Prostate gland (tissue), 2 donors: ENCODE measurements around the gene MOB3C. TPM values are rescaled to one million over a fixed set of nuclear protein-coding genes. Genes with fewer than 3 reads are reported as not detected.
A peak's percentile ranks its signal among the peaks of the same experiment; 100 is the strongest.

Source experiments
- DNase-seq: peaks from one replicate; pipeline ENCODE4 v3.0.0-alpha.2; 2019; ENCODE audit warnings: low spot score
- H3K27ac ChIP-seq, 2 donors: fragments of 200-600 bp; sonication (generic); 2 replicates each; pipeline ENCODE4 v1.5.1; 2017 to 2019
- H3K27me3 ChIP-seq: fragments of 200-600 bp; sonication (generic); replicated peaks from 2 replicates; pipeline ENCODE4 v1.5.1; 2019; ENCODE audit not compliant: insufficient read depth
- H3K36me3 ChIP-seq, 2 donors: fragments of 200-600 bp; sonication (generic); 1 replicate in 1 of 2; 2 replicates in 1 of 2; pipeline versions ENCODE4 v1.5.1 to v1.8.1; 2017 to 2019
- H3K4me1 ChIP-seq: fragments of 200-600 bp; sonication (generic); replicated peaks from 2 replicates; pipeline ENCODE4 v1.5.1; 2019
- H3K4me3 ChIP-seq, 2 donors: fragments of 200-600 bp; sonication (generic); 2 replicates each; pipeline ENCODE4 v1.5.1; 2017 to 2019
- H3K9me3 ChIP-seq: fragments of 200-600 bp; sonication (generic); 2 replicates; pipeline ENCODE4 v1.5.1; 2017
- POLR2A ChIP-seq: fragments of 450-650 bp; IDR thresholded peaks from one replicate; pipeline ENCODE4 v1.6.1; 2016; ENCODE audit warnings: antibody characterized with exemption, mild to moderate bottlenecking
- POLR2AphosphoS5 ChIP-seq: sonication (generic); formaldehyde crosslinking; IDR thresholded peaks from one replicate; pipeline ENCODE4 v1.6.1; 2017; ENCODE audit warnings: antibody characterized with exemption
- WGBS: methylation state at CpG from one replicate; pipeline ENCODE4 v1.1.5; 2018; 5-methylcytosine and 5-hydroxymethylcytosine counted together
- intact Hi-C: fragments of 100-400 bp; cut with DNase I; formaldehyde crosslinking; loops from one replicate; pipeline ENCODE4 v1.14.2; 2022
- total RNA-seq, 2 donors: library from RNA; depleted of rRNA; stranded (reverse); fragments of >200 nt; gene quantifications; one replicate each; pipeline ENCODE4 v1.1.0, GENCODE V29; 2016
- TF ChIP-seq, protein P1 (sequence below), 4 experiments: fragments of 200-600 bp in 2 of 4; fragments of 450-650 bp in 2 of 4; sonication (generic) in 2 of 4; IDR thresholded peaks; 1 replicate in 3 of 4; 2 replicates in 1 of 4; pipeline ENCODE4 v1.5.1; 2016 to 2019; ENCODE audit warnings: antibody characterized with exemption in 4 of 4, mild to moderate bottlenecking in 2 of 4, moderate library complexity in 2 of 4

MOB3C gene
- total RNA-seq, 2 donors from 2014 or later: 19.4 to 19.7 TPM

DNA sequence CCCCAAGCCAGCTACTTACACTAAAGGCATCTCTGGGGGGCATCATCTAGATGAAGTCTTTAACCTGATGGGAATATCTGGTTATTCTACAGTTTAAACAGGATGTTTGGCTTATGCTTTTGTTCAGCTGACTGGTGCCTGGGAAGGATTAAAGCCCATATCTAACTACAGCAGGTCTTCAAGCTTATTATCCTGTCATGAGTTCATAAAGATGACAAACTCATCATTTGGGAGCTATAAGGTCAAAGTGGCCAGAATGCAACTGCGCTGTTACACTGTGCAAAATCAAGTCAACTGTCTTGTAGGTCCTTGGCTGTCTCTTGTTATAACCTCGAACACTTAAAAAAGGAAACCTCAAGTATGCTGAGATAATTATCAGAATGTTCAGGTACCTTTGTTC is 18.6 kb upstream of the MOB3C start:
- WGBS: 93% methylated on average over 2 of the region's 2 CpGs
- Histone ChIP-seq H3K9me3 (no peaks in the 10 kb centered on the region), H3K4me1 (no peaks in the 10 kb centered on the region), H3K27ac (no peak overlapping the region), H3K4me3 (no peak overlapping the region), H3K36me3 (no peaks in the 10 kb centered on the region), H3K27me3 (no peaks in the 10 kb centered on the region)
- intact Hi-C loops: no loop called here
- no peak for DNase-seq
- TF ChIP-seq, protein P1, sequence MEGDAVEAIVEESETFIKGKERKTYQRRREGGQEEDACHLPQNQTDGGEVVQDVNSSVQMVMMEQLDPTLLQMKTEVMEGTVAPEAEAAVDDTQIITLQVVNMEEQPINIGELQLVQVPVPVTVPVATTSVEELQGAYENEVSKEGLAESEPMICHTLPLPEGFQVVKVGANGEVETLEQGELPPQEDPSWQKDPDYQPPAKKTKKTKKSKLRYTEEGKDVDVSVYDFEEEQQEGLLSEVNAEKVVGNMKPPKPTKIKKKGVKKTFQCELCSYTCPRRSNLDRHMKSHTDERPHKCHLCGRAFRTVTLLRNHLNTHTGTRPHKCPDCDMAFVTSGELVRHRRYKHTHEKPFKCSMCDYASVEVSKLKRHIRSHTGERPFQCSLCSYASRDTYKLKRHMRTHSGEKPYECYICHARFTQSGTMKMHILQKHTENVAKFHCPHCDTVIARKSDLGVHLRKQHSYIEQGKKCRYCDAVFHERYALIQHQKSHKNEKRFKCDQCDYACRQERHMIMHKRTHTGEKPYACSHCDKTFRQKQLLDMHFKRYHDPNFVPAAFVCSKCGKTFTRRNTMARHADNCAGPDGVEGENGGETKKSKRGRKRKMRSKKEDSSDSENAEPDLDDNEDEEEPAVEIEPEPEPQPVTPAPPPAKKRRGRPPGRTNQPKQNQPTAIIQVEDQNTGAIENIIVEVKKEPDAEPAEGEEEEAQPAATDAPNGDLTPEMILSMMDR (IDR thresholded peaks at IDR 0.05): no peak
- no peak for TF ChIP-seq POLR2A
- TF ChIP-seq POLR2AphosphoS5: no peak

DNA sequence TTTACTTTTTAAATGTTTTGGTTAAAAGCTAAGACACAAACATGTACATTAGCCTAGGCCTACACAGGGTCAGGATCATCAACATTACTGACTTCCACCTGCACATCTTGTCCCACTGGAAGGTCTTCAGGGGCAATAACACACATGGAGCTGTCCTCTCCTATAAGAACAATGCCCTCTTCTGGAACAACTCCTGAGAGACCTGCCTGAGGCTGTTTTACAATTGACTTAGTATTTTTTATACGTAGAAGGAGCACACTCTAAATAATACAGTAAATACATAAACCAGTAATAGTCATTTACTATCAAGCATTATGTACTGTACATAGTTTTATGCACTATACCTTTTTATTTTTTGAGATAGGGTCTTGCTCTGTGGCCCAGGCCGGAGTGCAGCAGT is 14.1 kb upstream of the MOB3C start:
- H3K27me3 ChIP-seq: no peaks in the 10 kb centered on the region
- DNase-seq: no peak
- no peaks in the 10 kb centered on the region for H3K4me1 ChIP-seq
- H3K36me3 ChIP-seq: no peaks in the 10 kb centered on the region
- no peaks in the 10 kb centered on the region for H3K9me3 ChIP-seq
- H3K27ac ChIP-seq: no peak overlapping the region
- TF ChIP-seq, protein P1 (IDR thresholded peaks at IDR 0.05): no peak
- no peak for TF ChIP-seq POLR2A
- no peak for TF ChIP-seq POLR2AphosphoS5
- H3K4me3 ChIP-seq: no peak overlapping the region
- intact Hi-C loops: no loop called here
- 67% methylated on average over 2 of the region's 2 CpGs for WGBS

DNA sequence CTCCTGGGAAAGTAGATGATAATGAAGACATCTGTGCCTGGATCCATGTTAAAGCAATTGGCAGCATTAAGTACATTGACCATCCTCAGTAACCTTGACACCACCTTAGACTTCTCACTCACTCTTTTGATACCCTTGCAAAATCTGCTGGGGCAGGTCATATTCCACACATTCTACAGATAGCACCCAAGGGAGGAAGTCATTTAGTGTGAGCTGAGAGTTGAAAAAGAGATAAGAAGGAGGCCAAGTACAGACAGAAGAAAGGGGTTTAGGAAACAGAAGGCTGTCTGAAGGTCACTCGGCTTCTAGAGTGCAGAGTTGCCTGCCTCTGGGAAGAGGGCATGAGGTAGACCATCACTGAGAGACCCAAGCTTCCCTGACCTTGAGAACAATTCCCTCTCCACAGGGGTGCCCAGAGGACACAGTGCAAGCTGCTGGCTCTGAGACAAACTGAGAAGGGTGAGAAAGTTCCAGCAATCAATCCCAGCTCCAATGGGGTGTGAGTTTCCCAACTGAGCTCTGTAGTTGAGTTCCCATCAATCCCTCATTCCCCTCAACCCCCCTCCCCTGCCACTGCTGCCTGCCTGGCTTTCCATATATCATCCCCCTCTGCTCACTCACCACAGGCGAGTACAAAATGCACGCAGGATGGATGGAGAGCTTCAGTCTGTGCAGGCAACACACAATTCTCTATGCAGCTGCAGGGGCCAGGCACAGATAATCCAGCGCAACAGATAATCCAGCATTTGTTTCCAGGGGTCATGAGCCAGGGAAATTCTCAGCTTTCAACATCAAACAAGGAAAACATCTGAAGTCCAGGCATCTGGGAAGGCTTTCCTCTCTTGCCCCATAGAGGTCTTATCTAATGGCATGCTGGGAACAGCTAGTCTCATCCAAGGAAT is 7.4 kb upstream of the MOB3C start:
- DNase-seq: no peak
- Histone ChIP-seq H3K27me3 (no peaks in the 10 kb centered on the region), H3K9me3 (no peaks in the 10 kb centered on the region), H3K27ac (no peak overlapping the region), H3K36me3 (no peaks in the 10 kb centered on the region), H3K4me1 (no peaks in the 10 kb centered on the region), H3K4me3 (no peak overlapping the region)
- no peak for TF ChIP-seq POLR2AphosphoS5
- TF ChIP-seq POLR2A: no peak
- TF ChIP-seq, protein P1 (IDR thresholded peaks at IDR 0.05): no peak
- 74% methylated on average over 4 of the region's 4 CpGs for WGBS
- intact Hi-C loops: no loop called here

DNA sequence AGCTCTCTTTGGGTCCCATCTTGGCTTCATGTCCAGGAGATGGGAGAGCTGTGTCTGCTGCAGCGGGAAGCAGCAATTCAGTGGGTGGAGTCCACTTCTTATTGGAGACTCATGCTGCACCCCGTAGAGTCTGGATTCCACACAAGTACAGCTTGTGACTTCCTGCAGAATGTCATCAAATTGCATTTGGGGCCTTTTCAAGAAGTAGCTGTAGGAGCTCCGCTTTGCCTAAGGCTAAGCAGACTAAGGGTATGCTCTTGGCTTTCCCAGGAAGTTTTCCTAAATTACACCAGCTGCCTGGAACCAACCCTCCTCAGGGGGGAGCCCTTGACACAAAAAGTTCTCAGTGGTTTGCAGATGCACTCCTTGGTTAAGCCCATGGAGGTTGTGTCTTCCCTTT is 5.7 kb upstream of the MOB3C start:
- Histone ChIP-seq H3K27me3 (no peaks in the 10 kb centered on the region), H3K36me3 (no peaks in the 10 kb centered on the region), H3K27ac (no peak overlapping the region), H3K4me1 (no peaks in the 10 kb centered on the region), H3K9me3 (no peaks in the 10 kb centered on the region), H3K4me3 (no peak overlapping the region)
- intact Hi-C loops: no loop called here
- peak; percentile 28 for TF ChIP-seq POLR2AphosphoS5
- no peak for TF ChIP-seq POLR2A
- TF ChIP-seq, protein P1 (IDR thresholded peaks at IDR 0.05): peak in 3 of 4 experiments; percentile 30 to 60 (median 56)
- 34% methylated on average over 3 of the region's 3 CpGs for WGBS
- DNase-seq: no peak

DNA sequence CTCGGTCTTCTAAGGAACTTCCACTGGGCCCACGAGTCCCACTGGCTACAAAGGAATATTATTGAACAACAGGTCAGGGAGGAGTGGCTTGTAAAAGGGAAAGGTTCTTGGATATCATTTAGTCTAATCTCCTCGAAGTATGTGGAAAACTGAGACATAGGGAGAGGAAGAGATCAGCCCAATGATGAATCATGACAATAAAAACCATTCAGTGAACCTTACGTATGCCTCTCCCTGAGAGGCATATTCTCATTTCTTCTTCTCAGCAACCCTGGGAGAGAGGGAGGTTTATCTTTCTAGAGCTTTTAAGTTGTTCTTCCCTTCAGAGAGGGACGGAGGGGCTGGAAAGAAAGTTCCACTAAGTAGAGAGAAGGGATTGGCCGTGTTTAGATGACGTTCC is 5.3 kb upstream of the MOB3C start:
- Histone ChIP-seq H3K36me3 (no peaks in the 10 kb centered on the region), H3K4me3 (no peak overlapping the region), H3K9me3 (no peaks in the 10 kb centered on the region), H3K27ac (no peak overlapping the region), H3K4me1 (no peaks in the 10 kb centered on the region), H3K27me3 (no peaks in the 10 kb centered on the region)
- DNase-seq: no peak
- TF ChIP-seq POLR2AphosphoS5: no peak
- TF ChIP-seq POLR2A: no peak
- TF ChIP-seq, protein P1 (IDR thresholded peaks at IDR 0.05): no peak
- intact Hi-C loops: no loop called here
- 54% methylated on average over 7 of the region's 7 CpGs for WGBS
